ENCODE measurements around the gene DDX39A.
A peak's percentile ranks its signal among the peaks of the same experiment; 100 is the strongest.
"Not testable (repeated sequence)": the region's sequence is repeated elsewhere in the genome, so short reads cannot be mapped to it uniquely, and the experiment has no call there.

DDX39A gene

GRCh38 chr19:14419106-14419813 lies at the start of gene DDX39A:
Gene DDX39A, minus strand, starts transcription at chr19:14419341. Its CDS starts 6,121 bp downstream, at chr19:14413220.
- peak; percentile 84 to 93 for DNase-seq (ENCODE audit: low read depth in 1 of 2, low spot score in 1 of 2)

- DNase-seq (ENCODE audit: low read depth in 1 of 2, low spot score in 1 of 2) = no peak
Measured at GRCh38 chr19:14467816-14468215, 48.7 kb upstream of the DDX39A start.

- no peak for DNase-seq (ENCODE audit: low read depth in 1 of 2, low spot score in 1 of 2)
Measured at GRCh38 chr19:14467391-14467790, 48.2 kb upstream of the DDX39A start.

GRCh38 chr19:14463747-14464146 lies 44.6 kb upstream of the DDX39A start:
- no peak for DNase-seq (ENCODE audit: low read depth in 1 of 2, low spot score in 1 of 2)

- DNase-seq (ENCODE audit: low read depth in 1 of 2, low spot score in 1 of 2) = not testable (repeated sequence)
Measured at GRCh38 chr19:14462401-14462800, 43.3 kb upstream of the DDX39A start.

GRCh38 chr19:14460935-14461334 lies 41.8 kb upstream of the DDX39A start:
- no peak for DNase-seq (ENCODE audit: low read depth in 1 of 2, low spot score in 1 of 2)

- no peak for DNase-seq (ENCODE audit: low read depth in 1 of 2, low spot score in 1 of 2)
Measured at GRCh38 chr19:14459703-14460102, 40.6 kb upstream of the DDX39A start.

GRCh38 chr19:14452303-14452702 lies 33.2 kb upstream of the DDX39A start:
- not testable (repeated sequence) for DNase-seq (ENCODE audit: low read depth in 1 of 2, low spot score in 1 of 2)

- no peak for DNase-seq (ENCODE audit: low read depth in 1 of 2, low spot score in 1 of 2)
Measured at GRCh38 chr19:14450876-14451275, 31.7 kb upstream of the DDX39A start.

GRCh38 chr19:14450168-14450874 lies 31.2 kb upstream of the DDX39A start:
- DNase-seq (ENCODE audit: low read depth in 1 of 2, low spot score in 1 of 2) = peak in 1 of 2 donors; percentile 52

- DNase-seq (ENCODE audit: low read depth in 1 of 2, low spot score in 1 of 2) = no peak
Measured at GRCh38 chr19:14449321-14449720, 30.2 kb upstream of the DDX39A start.

- no peak for DNase-seq (ENCODE audit: low read depth in 1 of 2, low spot score in 1 of 2)
Measured at GRCh38 chr19:14446336-14447036, 27.3 kb upstream of the DDX39A start.

GRCh38 chr19:14443632-14444216 lies 24.6 kb upstream of the DDX39A start:
- DNase-seq (ENCODE audit: low read depth in 1 of 2, low spot score in 1 of 2) = no peak

- DNase-seq (ENCODE audit: low read depth in 1 of 2, low spot score in 1 of 2) = no peak
Measured at GRCh38 chr19:14442891-14443631, 23.9 kb upstream of the DDX39A start.

GRCh38 chr19:14441041-14441938 lies 22.1 kb upstream of the DDX39A start:
- DNase-seq (ENCODE audit: low read depth in 1 of 2, low spot score in 1 of 2) = no peak

- peak; percentile 48 to 66 for DNase-seq (ENCODE audit: low read depth in 1 of 2, low spot score in 1 of 2)
Measured at GRCh38 chr19:14440049-14440448, 20.9 kb upstream of the DDX39A start.

GRCh38 chr19:14439014-14439413 lies 19.9 kb upstream of the DDX39A start:
- DNase-seq (ENCODE audit: low read depth in 1 of 2, low spot score in 1 of 2) = no peak

- no peak for DNase-seq (ENCODE audit: low read depth in 1 of 2, low spot score in 1 of 2)
Measured at GRCh38 chr19:14437578-14438140, 18.5 kb upstream of the DDX39A start.

GRCh38 chr19:14435320-14436050 lies 16.3 kb upstream of the DDX39A start:
- DNase-seq (ENCODE audit: low read depth in 1 of 2, low spot score in 1 of 2) = no peak

Measured in stimulated activated CD4-positive, alpha-beta T cell treated with anti-CD3 and anti-CD28 coated beads, Interleukin-15, amount 100 ng/mL, for 1 hour (primary cell).